HEK293 (cell line): ENCODE measurements around the gene HIGD1A.
A peak's percentile ranks its signal among the peaks of the same experiment; 100 is the strongest.

Experiments used
- CTCF ChIA-PET: fragments of 350-600 bp; formaldehyde crosslinking; extraction: SDS; loops from one replicate; lab custom pipeline; 2021; ENCODE audit warnings: antibody characterized with exemption; lab: Yijun Ruan, JAX
- POLR2A ChIA-PET: fragments of 300-600 bp; formaldehyde crosslinking; extraction: SDS; loops from one replicate; lab custom pipeline; 2020; ENCODE audit warnings: antibody characterized with exemption, inconsistent platforms; lab: Yijun Ruan, JAX
- H3K27ac ChIP-seq: fragments of 200-500 bp; sonication (Bioruptor generic); 2 replicates; pipeline ENCODE4 v1.5.1; 2014; ENCODE audit warnings: low read depth, low read length, control low read depth, inconsistent platforms; ENCODE audit errors: extremely low read depth
- H3K36me3 ChIP-seq, 2 experiments: fragments of 200-500 bp in 1 of 2; sonication (Bioruptor generic) in 1 of 2; 1 replicate in 1 of 2; 2 replicates in 1 of 2; pipeline ENCODE4 v1.5.1; 2014 to 2017; ENCODE audit warnings: inconsistent platforms in 2 of 2, low read length in 2 of 2; ENCODE audit not compliant: control insufficient read depth in 2 of 2, insufficient read depth in 1 of 2
- H3K4me1 ChIP-seq: fragments of 200-500 bp; sonication (Bioruptor generic); 2 replicates; pipeline ENCODE4 v1.5.1; 2014; ENCODE audit warnings: mild to moderate bottlenecking, low read length, inconsistent platforms; ENCODE audit not compliant: control insufficient read depth, insufficient read depth
- H3K4me3 ChIP-seq: 2 replicates; pipeline ENCODE4 v1.5.1; 2011; ENCODE audit warnings: low read depth, mild to moderate bottlenecking, control low read depth, low read length, moderate library complexity
- H3K9me3 ChIP-seq: fragments of 200-500 bp; sonication (Bioruptor generic); 2 replicates; pipeline ENCODE4 v1.5.1; 2014; ENCODE audit warnings: low read depth, low read length, inconsistent platforms; ENCODE audit not compliant: control insufficient read depth, insufficient read depth
- FEZF1 ChIP-seq: fragments of 450-650 bp; formaldehyde crosslinking; IDR thresholded peaks from 2 replicates; pipeline ENCODE4 v1.5.1; 2016; ENCODE audit warnings: missing biosample characterization, missing genetic modification characterization
- GLI2 ChIP-seq: fragments of 450-650 bp; formaldehyde crosslinking; IDR thresholded peaks from 2 replicates; pipeline ENCODE4; 2017; ENCODE audit warnings: missing biosample characterization, missing genetic modification characterization, low read depth, borderline replicate concordance
- GLIS2 ChIP-seq: fragments of 450-650 bp; formaldehyde crosslinking; IDR thresholded peaks from 2 replicates; pipeline ENCODE4 v1.5.1; 2016; ENCODE audit warnings: missing biosample characterization, missing genetic modification characterization
- KLF7 ChIP-seq: fragments of 450-650 bp; formaldehyde crosslinking; IDR thresholded peaks from 2 replicates; pipeline ENCODE4 v1.5.1; 2016; ENCODE audit warnings: missing biosample characterization, missing genetic modification characterization, borderline replicate concordance
- MYNN ChIP-seq: fragments of 450-650 bp; formaldehyde crosslinking; IDR thresholded peaks from 2 replicates; pipeline ENCODE4 v1.5.1; 2016; ENCODE audit warnings: missing biosample characterization, missing genetic modification characterization, borderline replicate concordance
- REPIN1 ChIP-seq: fragments of 450-650 bp; formaldehyde crosslinking; IDR thresholded peaks from 2 replicates; pipeline ENCODE4 v1.5.1; 2017; ENCODE audit warnings: missing biosample characterization, missing genetic modification characterization, low read depth
- SALL2 ChIP-seq: fragments of 450-650 bp; formaldehyde crosslinking; IDR thresholded peaks from 2 replicates; pipeline ENCODE4 v1.5.0; 2017; ENCODE audit warnings: missing biosample characterization, mild to moderate bottlenecking, missing genetic modification characterization, borderline replicate concordance
- SCRT2 ChIP-seq: fragments of 450-650 bp; formaldehyde crosslinking; IDR thresholded peaks from 2 replicates; pipeline ENCODE4 v1.5.1; 2016; ENCODE audit warnings: missing biosample characterization, missing genetic modification characterization
- SP7 ChIP-seq: fragments of 450-650 bp; formaldehyde crosslinking; IDR thresholded peaks from 2 replicates; pipeline ENCODE4 v1.5.1; 2016; ENCODE audit warnings: missing biosample characterization, missing genetic modification characterization
- TCF7L2 ChIP-seq: IDR thresholded peaks from 2 replicates; pipeline ENCODE4 v1.6.1; 2011; ENCODE audit warnings: low read depth, mild to moderate bottlenecking, inconsistent platforms, low read length, moderate library complexity, borderline replicate concordance
- YY2 ChIP-seq: fragments of 450-650 bp; formaldehyde crosslinking; IDR thresholded peaks from 2 replicates; pipeline ENCODE4 v1.5.1; 2016; ENCODE audit warnings: missing biosample characterization, missing genetic modification characterization
- ZBTB17 ChIP-seq: fragments of 450-650 bp; formaldehyde crosslinking; IDR thresholded peaks from 2 replicates; pipeline ENCODE4 v1.5.1; 2016; ENCODE audit warnings: missing biosample characterization, missing genetic modification characterization
- ZBTB7A ChIP-seq: fragments of 450-650 bp; formaldehyde crosslinking; IDR thresholded peaks from 2 replicates; pipeline ENCODE4 v1.5.1; 2016; ENCODE audit warnings: low read depth, missing biosample characterization, missing genetic modification characterization
- ZFP3 ChIP-seq: fragments of 450-650 bp; formaldehyde crosslinking; IDR thresholded peaks from 2 replicates; pipeline ENCODE4 v1.5.1; 2016; ENCODE audit warnings: low read depth, missing biosample characterization, missing genetic modification characterization
- ZNF140 ChIP-seq: fragments of 450-650 bp; formaldehyde crosslinking; IDR thresholded peaks from 2 replicates; pipeline ENCODE4 v1.5.1; 2016; ENCODE audit warnings: missing biosample characterization, missing genetic modification characterization
- ZNF155 ChIP-seq: fragments of 450-650 bp; formaldehyde crosslinking; IDR thresholded peaks from 2 replicates; pipeline ENCODE4 v1.5.1; 2016; ENCODE audit warnings: missing biosample characterization, missing genetic modification characterization
- ZNF175 ChIP-seq: fragments of 450-650 bp; formaldehyde crosslinking; IDR thresholded peaks from 2 replicates; pipeline ENCODE4 v1.5.1; 2016; ENCODE audit warnings: missing biosample characterization, missing genetic modification characterization
- ZNF184 ChIP-seq: fragments of 450-650 bp; IDR thresholded peaks from 2 replicates; pipeline ENCODE4 v1.5.1; 2018; ENCODE audit warnings: missing biosample characterization, mild to moderate bottlenecking, missing genetic modification characterization
- ZNF23 ChIP-seq: fragments of 450-650 bp; formaldehyde crosslinking; IDR thresholded peaks from 2 replicates; pipeline ENCODE4 v1.5.1; 2016; ENCODE audit warnings: missing biosample characterization, missing genetic modification characterization, borderline replicate concordance
- ZNF274 ChIP-seq, 2 experiments: fragments of 200-500 bp in 1 of 2; fragments of 450-650 bp in 1 of 2; sonication (Bioruptor generic) in 1 of 2; formaldehyde crosslinking in 1 of 2; IDR thresholded peaks; 2 replicates each; pipeline versions ENCODE4 v1.5.1 to v1.6.1; 2014 to 2016; ENCODE audit warnings: borderline replicate concordance in 1 of 2, inconsistent platforms in 1 of 2, low read length in 1 of 2, missing biosample characterization in 1 of 2, missing genetic modification characterization in 1 of 2
- ZNF335 ChIP-seq: fragments of 450-650 bp; formaldehyde crosslinking; conservative IDR thresholded peaks from 2 replicates; pipeline ENCODE4 v1.5.1; 2016; ENCODE audit warnings: missing biosample characterization, missing genetic modification characterization
- ZNF394 ChIP-seq: fragments of 450-650 bp; formaldehyde crosslinking; IDR thresholded peaks from 2 replicates; pipeline ENCODE4 v1.5.1; 2016; ENCODE audit warnings: missing biosample characterization, missing genetic modification characterization, mild to moderate bottlenecking, moderate library complexity, borderline replicate concordance
- ZNF473 ChIP-seq: fragments of 450-650 bp; formaldehyde crosslinking; IDR thresholded peaks from 2 replicates; pipeline ENCODE4 v1.5.1; 2017; ENCODE audit warnings: missing biosample characterization, missing genetic modification characterization
- ZNF529 ChIP-seq: fragments of 450-650 bp; formaldehyde crosslinking; IDR thresholded peaks from 2 replicates; pipeline ENCODE4 v1.5.1; 2017; ENCODE audit warnings: missing genetic modification characterization, missing biosample characterization; ENCODE audit not compliant: insufficient replicate concordance
- ZNF596 ChIP-seq: fragments of 450-650 bp; IDR thresholded peaks from 2 replicates; pipeline ENCODE4 v1.5.0; 2018; ENCODE audit warnings: missing biosample characterization, mild to moderate bottlenecking, missing genetic modification characterization, moderate library complexity
- ZNF747 ChIP-seq: fragments of 450-650 bp; formaldehyde crosslinking; IDR thresholded peaks from 2 replicates; pipeline ENCODE4 v1.5.1; 2016; ENCODE audit warnings: missing biosample characterization, missing genetic modification characterization
- ZNF776 ChIP-seq: fragments of 450-650 bp; formaldehyde crosslinking; IDR thresholded peaks from 2 replicates; pipeline ENCODE4 v1.5.0; 2017; ENCODE audit warnings: missing biosample characterization, missing genetic modification characterization, borderline replicate concordance
- ZSCAN30 ChIP-seq: fragments of 450-650 bp; IDR thresholded peaks from 2 replicates; pipeline ENCODE4 v1.5.1; 2018; ENCODE audit warnings: missing biosample characterization, mild to moderate bottlenecking, missing genetic modification characterization, moderate library complexity
- TF ChIP-seq, protein P1 (sequence below): fragments of 450-650 bp; formaldehyde crosslinking; IDR thresholded peaks from 2 replicates; pipeline ENCODE4 v1.5.0; 2017; ENCODE audit warnings: missing biosample characterization, missing genetic modification characterization, borderline replicate concordance
- TF ChIP-seq, protein P2 (sequence below): fragments of 450-650 bp; formaldehyde crosslinking; IDR thresholded peaks from 2 replicates; pipeline ENCODE4 v1.5.1; 2016; ENCODE audit warnings: missing biosample characterization, missing genetic modification characterization
- TF ChIP-seq, protein P3 (sequence below): fragments of 450-650 bp; formaldehyde crosslinking; IDR thresholded peaks from 2 replicates; pipeline ENCODE4 v1.5.1; 2016; ENCODE audit warnings: missing biosample characterization, missing genetic modification characterization

The HIGD1A gene

DNA sequence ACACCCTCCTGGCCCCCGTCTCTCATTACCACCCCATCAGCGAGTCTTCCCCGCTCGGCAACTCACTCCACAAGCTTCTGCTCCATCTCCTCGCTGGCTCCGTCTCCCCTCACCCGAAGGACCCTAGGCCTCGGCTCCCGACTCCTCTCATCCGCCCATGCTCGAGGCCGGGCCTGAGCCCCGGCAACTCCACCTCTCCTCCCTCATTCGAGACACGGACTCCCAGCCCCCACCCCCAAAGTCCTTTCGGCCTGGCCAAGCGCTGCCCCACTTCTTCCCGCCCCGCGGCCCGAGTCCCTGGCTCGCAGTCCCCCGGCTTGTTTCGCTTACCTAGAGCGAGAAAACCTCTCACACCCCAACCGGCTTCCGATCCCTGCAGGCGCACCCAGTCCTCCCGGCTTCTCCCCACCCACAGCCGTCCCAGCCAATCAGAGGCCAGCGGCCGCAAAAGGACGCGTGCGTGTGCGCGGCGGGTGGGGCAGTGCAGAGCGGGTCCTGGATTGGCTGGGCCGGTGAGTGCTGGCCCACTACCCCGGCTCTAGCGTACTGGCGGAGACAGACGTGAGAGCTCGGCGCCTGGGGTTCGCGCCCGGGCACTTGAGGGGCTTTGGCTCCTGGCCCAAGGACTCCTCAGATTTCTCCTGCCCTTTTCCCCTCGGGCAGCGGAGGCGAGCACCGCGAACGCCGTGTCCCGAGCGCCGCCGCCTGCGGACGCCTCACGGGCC is at the start of gene HIGD1A:
Gene HIGD1A (minus strand): TSS at position 385 of the 725 bp plus-strand sequence. CDS start 10,237 bp downstream, outside the sequence.
- POLR2A ChIA-PET = interaction anchor here (0.5 to 1.4 kb wide), 11 partner anchors 9 to 774 kb away, joined by 3 to 9 read pairs (median 3); no protein-coding TSS in a partner anchor
- Histone ChIP-seq H3K27ac (peak within 1 kb of the TSS; percentile 84), H3K9me3 (no peaks in the 10 kb centered on the region), H3K4me1 (peaks cover 6% of the 10 kb centered on the region), H3K4me3 (peak within 1 kb of the TSS; percentile 73), H3K36me3 (no peaks in the 10 kb centered on the region)
- CTCF ChIA-PET = interaction anchor here (0.6 to 1.3 kb wide), 4 partner anchors 16 to 187 kb away, joined by 3 to 4 read pairs (median 3); no protein-coding TSS in a partner anchor
- TF ChIP-seq GLIS2 = peak; percentile 73
- TF ChIP-seq SALL2 = no peak
- TF ChIP-seq GLI2 (tag by site-specific recombination) = no peak
- TF ChIP-seq, protein P1, sequence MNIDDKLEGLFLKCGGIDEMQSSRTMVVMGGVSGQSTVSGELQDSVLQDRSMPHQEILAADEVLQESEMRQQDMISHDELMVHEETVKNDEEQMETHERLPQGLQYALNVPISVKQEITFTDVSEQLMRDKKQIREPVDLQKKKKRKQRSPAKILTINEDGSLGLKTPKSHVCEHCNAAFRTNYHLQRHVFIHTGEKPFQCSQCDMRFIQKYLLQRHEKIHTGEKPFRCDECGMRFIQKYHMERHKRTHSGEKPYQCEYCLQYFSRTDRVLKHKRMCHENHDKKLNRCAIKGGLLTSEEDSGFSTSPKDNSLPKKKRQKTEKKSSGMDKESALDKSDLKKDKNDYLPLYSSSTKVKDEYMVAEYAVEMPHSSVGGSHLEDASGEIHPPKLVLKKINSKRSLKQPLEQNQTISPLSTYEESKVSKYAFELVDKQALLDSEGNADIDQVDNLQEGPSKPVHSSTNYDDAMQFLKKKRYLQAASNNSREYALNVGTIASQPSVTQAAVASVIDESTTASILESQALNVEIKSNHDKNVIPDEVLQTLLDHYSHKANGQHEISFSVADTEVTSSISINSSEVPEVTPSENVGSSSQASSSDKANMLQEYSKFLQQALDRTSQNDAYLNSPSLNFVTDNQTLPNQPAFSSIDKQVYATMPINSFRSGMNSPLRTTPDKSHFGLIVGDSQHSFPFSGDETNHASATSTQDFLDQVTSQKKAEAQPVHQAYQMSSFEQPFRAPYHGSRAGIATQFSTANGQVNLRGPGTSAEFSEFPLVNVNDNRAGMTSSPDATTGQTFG (tag by site-specific recombination) = no peak
- no peak for TF ChIP-seq YY2 (tag by site-specific recombination)
- no peak for TF ChIP-seq TCF7L2
- no peak for TF ChIP-seq ZNF140 (tag by site-specific recombination)
- no peak for TF ChIP-seq MYNN
- TF ChIP-seq, protein P2, sequence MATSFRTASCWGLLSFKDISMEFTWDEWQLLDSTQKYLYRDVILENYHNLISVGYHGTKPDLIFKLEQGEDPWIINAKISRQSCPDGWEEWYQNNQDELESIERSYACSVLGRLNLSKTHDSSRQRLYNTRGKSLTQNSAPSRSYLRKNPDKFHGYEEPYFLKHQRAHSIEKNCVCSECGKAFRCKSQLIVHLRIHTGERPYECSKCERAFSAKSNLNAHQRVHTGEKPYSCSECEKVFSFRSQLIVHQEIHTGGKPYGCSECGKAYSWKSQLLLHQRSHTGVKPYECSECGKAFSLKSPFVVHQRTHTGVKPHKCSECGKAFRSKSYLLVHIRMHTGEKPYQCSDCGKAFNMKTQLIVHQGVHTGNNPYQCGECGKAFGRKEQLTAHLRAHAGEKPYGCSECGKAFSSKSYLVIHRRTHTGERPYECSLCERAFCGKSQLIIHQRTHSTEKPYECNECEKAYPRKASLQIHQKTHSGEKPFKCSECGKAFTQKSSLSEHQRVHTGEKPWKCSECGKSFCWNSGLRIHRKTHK = no peak
- TF ChIP-seq ZNF747 = no peak
- TF ChIP-seq ZNF155 = no peak
- 0 out of 2 replicates have a peak, but pooled peaks have one; percentile 24 for TF ChIP-seq ZSCAN30 (tag by site-specific recombination)
- TF ChIP-seq REPIN1 (tag by site-specific recombination) = no peak
- TF ChIP-seq SCRT2 (tag by site-specific recombination) = no peak
- TF ChIP-seq ZBTB17 (tag by site-specific recombination) = peak; percentile 61
- no peak for TF ChIP-seq ZNF776
- no peak; the same call in 1 of the 2 replicates for TF ChIP-seq KLF7 (tag by site-specific recombination)
- no peak for TF ChIP-seq SP7 (tag by site-specific recombination)
- peak; percentile 43; the same call in 1 of the 2 replicates for TF ChIP-seq ZBTB7A (tag by site-specific recombination)
- TF ChIP-seq, protein P3, sequence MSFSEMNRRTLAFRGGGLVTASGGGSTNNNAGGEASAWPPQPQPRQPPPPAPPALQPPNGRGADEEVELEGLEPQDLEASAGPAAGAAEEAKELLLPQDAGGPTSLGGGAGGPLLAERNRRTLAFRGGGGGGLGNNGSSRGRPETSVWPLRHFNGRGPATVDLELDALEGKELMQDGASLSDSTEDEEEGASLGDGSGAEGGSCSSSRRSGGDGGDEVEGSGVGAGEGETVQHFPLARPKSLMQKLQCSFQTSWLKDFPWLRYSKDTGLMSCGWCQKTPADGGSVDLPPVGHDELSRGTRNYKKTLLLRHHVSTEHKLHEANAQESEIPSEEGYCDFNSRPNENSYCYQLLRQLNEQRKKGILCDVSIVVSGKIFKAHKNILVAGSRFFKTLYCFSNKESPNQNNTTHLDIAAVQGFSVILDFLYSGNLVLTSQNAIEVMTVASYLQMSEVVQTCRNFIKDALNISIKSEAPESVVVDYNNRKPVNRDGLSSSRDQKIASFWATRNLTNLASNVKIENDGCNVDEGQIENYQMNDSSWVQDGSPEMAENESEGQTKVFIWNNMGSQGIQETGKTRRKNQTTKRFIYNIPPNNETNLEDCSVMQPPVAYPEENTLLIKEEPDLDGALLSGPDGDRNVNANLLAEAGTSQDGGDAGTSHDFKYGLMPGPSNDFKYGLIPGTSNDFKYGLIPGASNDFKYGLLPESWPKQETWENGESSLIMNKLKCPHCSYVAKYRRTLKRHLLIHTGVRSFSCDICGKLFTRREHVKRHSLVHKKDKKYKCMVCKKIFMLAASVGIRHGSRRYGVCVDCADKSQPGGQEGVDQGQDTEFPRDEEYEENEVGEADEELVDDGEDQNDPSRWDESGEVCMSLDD = no peak; the same call in 1 of the 2 replicates
- peak; percentile 17; the same call in 1 of the 2 replicates for TF ChIP-seq ZNF596 (tag by site-specific recombination)
- no peak; the same call in 1 of the 2 replicates for TF ChIP-seq ZNF394 (tag by site-specific recombination)
- TF ChIP-seq ZNF335 (tag by site-specific recombination) = peak; percentile 90
- peak; percentile 78 for TF ChIP-seq FEZF1 (tag by site-specific recombination)
- no peak for TF ChIP-seq ZNF23 (tag by site-specific recombination)
- TF ChIP-seq ZNF175 (tag by site-specific recombination) = no peak
- no peak for TF ChIP-seq ZNF274 (IDR thresholded peaks at IDR 0.05; ENCODE audit: low read length)
- no peak for TF ChIP-seq ZNF274 (tag by site-specific recombination; IDR thresholded peaks at IDR 0.05; ENCODE audit: borderline replicate concordance)
- TF ChIP-seq ZNF184 (tag by site-specific recombination) = no peak
- no peak for TF ChIP-seq ZNF473 (tag by site-specific recombination)
- 0 out of 2 replicates have a peak, but pooled peaks have one; percentile 39 for TF ChIP-seq ZFP3 (tag by site-specific recombination)
- no peak for TF ChIP-seq ZNF529 (tag by site-specific recombination)
